ACHN (cell line): ENCODE results near the gene PTPRE.

Experiments
- DNase-seq: peaks from one replicate; pipeline ENCODE4 v3.0.0-alpha.2; 2015
- in situ Hi-C: cut with HindIII; loops from 2 replicates; pipeline ENCODE4 v1.10.0; 2017; ENCODE audit warnings: low sequenced_read_pairs, low pct_ligation_motif_present, low pct_unique_long_range_greater_than_20kb

The PTPRE gene

DNA sequence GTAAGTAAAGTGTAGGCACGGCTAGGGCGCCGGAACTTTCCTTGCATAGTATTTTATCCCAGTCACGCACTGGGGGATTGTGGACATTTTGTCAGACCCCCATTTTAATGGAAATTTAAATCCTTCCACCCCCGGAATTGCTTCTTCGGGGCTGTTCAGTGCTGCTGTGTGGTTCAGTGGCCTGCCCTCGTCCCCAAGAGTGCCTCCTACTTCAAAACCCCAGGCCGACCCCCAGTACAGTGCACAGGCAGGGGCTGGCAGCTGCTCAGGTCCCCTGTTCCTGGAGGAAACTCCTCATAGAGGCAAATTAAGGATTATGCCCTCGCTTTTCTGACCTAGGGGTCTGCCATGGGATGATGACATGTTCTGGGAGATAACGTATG, 94.5 kb downstream of the PTPRE start:
- DNase-seq = no peak
- in situ Hi-C loops = no loop called here

GRCh38 chr10:128001849-128002248, 94.9 kb downstream of the PTPRE start:
- DNase-seq = no peak
- in situ Hi-C loops = no loop called here

DNA sequence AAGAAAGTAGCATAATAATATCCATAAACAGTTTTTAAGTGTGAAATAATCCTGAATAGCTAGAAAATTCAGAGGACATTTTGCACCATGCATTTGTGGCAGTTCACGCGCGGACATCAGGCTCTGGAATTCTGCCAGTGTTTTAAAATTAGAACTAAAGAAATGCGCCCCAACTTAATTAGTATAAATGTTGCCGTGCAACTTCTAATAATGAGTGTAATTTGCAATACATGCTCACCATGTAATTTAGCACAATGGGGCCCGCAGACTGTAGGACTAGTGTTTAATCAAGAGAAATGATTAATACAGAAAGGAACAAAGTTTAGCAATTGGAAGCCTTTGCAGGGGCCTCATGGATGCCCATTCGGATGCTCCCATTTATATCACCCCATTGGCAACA, 96.6 kb downstream of the PTPRE start:
- DNase-seq = no peak
- in situ Hi-C loops = no loop called here

GRCh38 chr10:128005858-128006257, 99.0 kb downstream of the PTPRE start:
- in situ Hi-C loops = no loop called here
- DNase-seq = no peak

GRCh38 chr10:128007056-128007455, 100.2 kb downstream of the PTPRE start:
- in situ Hi-C loops = no loop called here
- no peak for DNase-seq

- no peak for DNase-seq
- in situ Hi-C loops = no loop called here
Observed at GRCh38 chr10:128007971-128008370, 101.1 kb downstream of the PTPRE start.

DNA sequence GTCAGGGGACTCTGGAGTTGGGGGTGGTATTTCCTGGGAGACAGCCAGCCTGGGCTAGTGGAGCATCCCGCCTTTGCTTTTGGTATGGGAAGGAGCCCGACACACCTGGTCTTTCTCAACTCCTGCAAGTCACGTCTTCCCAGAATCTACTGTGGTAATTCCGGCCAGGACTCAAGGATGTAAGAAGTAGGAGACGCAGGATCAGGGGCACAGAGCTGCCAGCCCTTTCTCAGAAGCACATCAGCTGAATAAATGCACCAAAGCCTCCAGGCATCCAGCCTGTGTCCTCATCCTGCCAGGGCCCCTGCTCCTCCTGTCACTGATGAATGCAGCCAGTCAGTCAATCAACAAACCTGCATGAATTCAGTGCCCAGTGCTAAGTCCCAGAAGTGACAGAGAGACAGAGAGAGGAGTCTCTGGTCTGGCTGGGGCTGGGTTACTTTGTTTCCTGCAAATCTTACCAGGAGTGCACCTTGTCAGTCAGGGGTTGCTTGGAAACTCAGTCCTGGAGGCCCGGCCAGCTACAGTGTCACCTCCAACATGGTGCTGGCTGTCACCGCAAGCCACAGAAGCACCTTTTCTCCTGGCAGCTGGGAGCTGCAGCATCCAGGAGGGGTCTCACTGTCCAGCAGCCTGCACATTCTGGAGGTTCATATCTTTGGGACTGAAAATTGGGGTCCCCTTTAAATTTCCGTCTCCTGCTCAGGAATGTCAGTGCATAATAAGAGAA, 101.8 kb downstream of the PTPRE start:
- in situ Hi-C loops = no loop called here
- DNase-seq = no peak

DNA sequence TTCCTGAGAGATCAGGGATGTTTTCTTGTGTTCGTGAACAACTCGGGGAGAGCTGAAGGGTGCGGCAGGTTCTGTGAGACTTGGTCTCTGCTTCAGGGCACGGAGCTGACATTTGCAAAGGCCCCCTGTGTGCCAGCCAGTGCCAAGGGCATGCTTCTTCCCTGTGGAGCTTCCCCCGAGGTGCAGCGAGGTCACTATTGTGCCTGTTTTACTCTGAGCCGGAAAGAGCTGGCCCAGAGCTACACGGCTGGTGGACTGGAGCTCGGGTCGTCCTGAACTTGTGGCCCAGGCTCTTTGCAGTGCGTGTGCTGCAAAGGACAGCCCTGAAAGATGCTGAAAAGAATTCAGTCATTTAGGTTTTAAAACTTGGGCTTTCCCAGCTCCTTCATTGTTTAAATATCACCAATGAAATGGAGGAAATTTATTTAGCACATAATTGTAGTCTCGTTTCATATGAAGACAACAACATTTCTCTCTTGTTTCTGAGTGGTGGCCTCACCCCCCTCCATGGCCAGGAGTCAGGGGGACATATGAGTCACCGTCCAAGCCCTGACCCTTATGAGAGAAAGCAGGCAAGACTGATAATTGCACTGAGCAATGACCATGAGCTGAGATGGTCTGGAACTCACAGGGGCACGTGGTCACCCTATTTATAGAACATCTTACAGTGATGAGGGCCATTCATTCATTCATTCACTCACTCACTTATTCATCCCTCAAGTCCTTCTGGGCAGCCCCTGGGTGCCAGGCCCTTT, 102.6 kb downstream of the PTPRE start:
- in situ Hi-C loops = no loop called here
- DNase-seq = no peak

DNA sequence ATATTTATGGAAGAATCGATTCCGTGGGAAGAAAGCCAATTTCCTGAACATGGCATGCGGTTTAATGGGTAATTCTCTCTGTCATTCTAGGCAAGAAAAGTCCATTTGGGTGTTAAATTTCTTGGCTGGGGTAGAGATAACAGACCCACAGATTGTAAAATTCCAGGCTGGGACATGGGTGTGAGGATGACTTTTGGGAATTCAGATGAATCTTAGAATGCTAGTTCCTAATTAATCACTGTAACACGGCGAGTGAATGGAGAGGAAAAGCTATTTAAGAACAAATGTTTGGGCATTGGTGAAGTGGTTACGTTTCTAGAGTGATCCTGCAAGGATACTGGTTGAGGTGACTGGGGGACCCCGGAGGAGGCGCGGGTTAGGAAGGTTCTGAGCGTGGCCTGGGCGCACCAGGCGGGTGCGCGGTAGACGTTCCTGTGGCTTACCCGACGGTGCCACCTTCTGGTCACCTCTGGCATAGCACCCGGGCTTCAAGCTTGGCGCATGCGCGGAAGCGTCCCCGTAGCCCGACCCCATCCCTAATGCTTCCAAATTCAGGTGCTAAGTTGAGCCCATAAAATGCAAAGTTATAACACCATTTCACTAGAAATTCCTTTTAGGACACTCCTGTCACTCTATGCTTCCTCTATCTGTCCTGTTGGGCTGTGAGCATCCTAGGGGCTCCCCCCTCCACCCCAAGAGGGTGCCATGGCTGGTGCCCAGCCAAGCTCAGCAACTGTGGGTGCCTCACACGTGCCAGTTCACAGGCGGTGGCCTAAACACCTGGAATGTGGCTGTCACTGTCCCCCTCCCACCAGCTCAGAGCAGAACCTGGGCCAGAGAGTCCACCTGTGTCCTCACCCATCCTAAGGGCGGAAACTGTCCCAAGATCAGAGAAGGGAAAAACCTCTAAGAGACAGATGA, 104.4 kb downstream of the PTPRE start:
- DNase-seq = peak; percentile 78
- in situ Hi-C loops = no loop called here

- in situ Hi-C loops = no loop called here
- no peak for DNase-seq
Observed at GRCh38 chr10:128013626-128014025, 106.7 kb downstream of the PTPRE start.

DNA sequence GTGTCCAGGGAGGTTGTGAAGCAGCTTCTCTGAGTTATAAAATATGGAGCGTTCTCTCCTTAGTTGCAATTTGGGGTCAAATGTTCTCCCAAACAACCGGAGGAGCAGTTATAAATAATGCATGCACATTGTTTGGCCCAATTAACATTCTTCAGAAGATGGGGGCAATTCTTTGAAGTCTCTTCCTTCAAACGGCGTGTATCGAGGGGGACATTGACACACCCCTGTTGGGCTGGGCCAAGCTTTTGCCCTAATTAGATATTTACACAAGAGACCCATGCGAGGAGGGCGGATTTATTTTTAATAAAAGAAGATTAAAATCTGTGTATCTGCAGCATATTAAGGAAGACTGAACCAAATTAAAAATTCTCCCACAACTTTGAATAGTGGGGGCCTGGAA, 107.3 kb downstream of the PTPRE start:
- in situ Hi-C loops = no loop called here

DNA sequence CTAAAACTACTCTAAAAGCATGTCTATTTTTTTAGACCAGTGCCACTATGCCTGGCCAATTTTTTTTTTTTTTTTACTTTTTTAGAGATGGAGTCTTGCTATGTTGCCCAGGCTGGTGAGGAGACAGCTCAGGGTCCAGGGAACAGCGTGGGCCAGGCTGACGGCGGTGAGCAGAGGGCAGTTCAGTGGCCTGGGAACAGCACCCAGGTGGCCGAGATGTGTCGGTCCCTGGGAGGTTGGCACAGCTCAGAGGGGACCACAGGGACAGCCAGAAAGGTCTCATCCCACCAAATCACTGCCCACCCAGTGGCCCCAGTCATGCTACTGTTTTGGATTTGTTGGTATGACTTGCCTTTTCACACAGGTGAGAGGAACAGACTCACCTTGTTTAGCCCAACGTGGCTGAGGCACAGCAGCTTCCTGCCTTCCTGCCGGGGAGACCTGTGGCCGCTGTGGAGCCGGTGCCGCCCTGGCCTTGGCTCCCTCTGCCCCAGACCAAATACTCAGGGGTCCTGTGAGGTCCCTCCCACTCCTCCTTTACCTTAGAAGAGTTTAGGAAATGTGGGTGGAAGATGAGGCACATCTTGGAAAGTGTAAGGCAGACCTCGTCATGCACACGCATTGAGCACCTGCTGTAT, 109.6 kb downstream of the PTPRE start:
- no peak for DNase-seq
- in situ Hi-C loops = no loop called here

More for the DNA sequence above, 107.3 kb downstream of the PTPRE start:
- DNase-seq = no peak

- no peak for DNase-seq
- in situ Hi-C loops = no loop called here
Observed at GRCh38 chr10:128017822-128018221, 110.9 kb downstream of the PTPRE start.

DNA sequence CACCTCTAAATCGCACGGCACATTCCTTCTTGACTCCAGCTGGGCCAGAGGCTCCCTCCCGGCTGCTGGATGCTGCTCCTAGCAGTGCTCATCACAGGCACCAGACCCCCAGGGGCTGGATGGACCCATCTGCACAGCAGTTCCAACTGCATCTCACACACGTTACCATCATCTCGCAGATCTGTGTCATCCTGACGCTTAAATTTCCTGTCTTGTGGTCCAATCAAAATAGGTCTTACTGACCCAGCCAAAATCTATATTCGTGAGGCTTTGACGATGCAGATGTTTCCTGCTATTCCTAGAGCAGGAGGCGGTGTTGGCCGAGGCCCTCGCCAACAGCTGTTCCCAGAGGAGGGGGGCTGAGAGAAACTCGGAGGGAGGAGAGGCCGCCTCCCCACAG, 111.3 kb downstream of the PTPRE start:
- in situ Hi-C loops = no loop called here
- no peak for DNase-seq

DNA sequence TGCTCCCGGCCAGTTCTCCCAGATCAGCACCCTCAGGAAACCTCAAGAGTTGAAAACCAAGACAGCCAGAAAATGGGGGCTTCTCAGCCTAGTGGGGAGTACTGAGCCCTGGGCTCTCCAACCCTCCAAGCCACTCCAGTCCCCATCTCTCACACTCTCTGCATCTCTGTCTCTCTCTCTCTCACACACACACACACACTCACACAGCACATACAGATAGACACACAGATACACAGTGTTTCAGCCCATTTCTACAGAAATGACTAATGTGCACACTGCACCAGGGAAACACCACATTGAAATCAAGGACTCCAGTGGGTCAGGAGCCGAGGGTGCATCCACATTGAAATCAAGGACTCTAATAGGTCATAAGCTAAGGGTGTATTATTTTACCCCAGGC, 111.8 kb downstream of the PTPRE start:
- in situ Hi-C loops = no loop called here

GRCh38 chr10:128022261-128023196, 115.6 kb downstream of the PTPRE start:
- in situ Hi-C loops = no loop called here
- DNase-seq = no peak

More for the DNA sequence above, 111.8 kb downstream of the PTPRE start:
- DNase-seq = no peak

DNA sequence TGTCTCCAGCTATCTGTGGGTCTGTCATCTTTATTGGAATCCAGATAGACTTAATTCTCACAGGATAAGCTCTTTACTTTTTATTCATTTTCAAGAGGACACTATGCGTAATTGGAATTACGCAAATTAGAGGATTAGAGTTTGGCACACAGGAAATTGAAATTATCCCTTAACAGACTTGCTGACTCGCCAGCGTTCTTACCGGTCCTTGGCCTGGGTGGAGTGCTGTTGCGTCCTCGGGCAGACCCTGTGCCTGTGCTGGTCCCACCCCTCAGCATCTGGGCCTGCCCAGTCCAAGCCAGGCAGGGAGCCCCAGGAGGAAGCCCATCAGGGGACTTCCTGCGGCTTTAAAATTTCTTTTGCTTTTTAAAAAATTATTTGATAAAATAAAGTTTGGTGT, 117.5 kb downstream of the PTPRE start:
- no peak for DNase-seq
- in situ Hi-C loops = no loop called here

DNA sequence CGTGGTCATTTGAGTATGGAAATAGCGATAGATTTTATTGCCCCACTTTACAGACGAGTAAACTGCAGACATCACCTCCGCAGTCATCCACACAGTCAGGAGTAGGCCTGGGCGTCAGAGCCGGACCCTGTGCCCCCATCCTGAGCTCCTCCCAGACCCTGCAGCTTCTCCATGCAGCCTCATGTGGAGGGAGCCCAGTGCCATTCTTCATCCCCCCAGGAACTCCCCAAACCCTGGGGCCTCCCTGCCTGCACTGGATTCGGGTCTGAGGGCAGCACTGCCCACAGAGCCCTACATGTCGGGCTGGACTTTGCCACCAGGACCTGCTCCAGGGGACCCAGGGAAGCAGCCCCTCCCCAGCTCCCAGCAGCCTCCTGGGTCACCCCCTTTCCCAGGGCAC, 118.5 kb downstream of the PTPRE start:
- in situ Hi-C loops = no loop called here
- no peak for DNase-seq
